A549 (cell line): ENCODE results near the gene ACYP1. TPM values are rescaled to one million over a fixed set of nuclear protein-coding genes. Genes with fewer than 3 reads are reported as not detected.
A peak's percentile ranks its signal among the peaks of the same experiment; 100 is the strongest.
"Not testable (repeated sequence)": the region's sequence is repeated elsewhere in the genome, so short reads cannot be mapped to it uniquely, and the experiment has no call there.

Source experiments
- ATAC-seq, 2 experiments: fragments of 200-7000 bp in 1 of 2; fragments of >200 bp in 1 of 2; cut with Nextera tagmentation in 1 of 2; cut with Tn5 transposase in 1 of 2; 3 replicates each; pipeline versions ENCODE4 v1.8.0 to v1.9.1; 2018 to 2020; ENCODE audit warnings: mild to moderate bottlenecking in 1 of 2, moderate library complexity in 1 of 2
- CTCF ChIA-PET: fragments of 300-600 bp; sonication (Branson Sonifier 250); formaldehyde crosslinking; extraction: SDS; loops from one replicate; lab custom pipeline; 2021; ENCODE audit warnings: antibody characterized with exemption, inconsistent platforms; lab: Yijun Ruan, JAX
- POLR2A ChIA-PET: fragments of 350-600 bp; formaldehyde crosslinking; extraction: SDS; loops from one replicate; lab custom pipeline; 2021; ENCODE audit warnings: antibody characterized with exemption, inconsistent platforms; lab: Yijun Ruan, JAX
- DNase-seq, 2 experiments: peaks; one replicate each; pipeline versions ENCODE4 v3.0.0 to v3.0.0-alpha.2; 2011 to 2016; ENCODE audit warnings: low read depth in 1 of 2, low spot score in 1 of 2
- FAIRE-seq: peaks from 2 replicates; lab custom pipeline; 2011; peaks lifted over from hg19 to GRCh38; lab: Jason Lieb, UNC
- H3K27ac ChIP-seq, 2 experiments: fragments of >200 bp; sonication (Bioruptor Twin); formaldehyde crosslinking; 3 replicates each; pipeline ENCODE4 v1.5.1; 2016 to 2017
- H3K4me1 ChIP-seq: fragments of >200 bp; sonication (Bioruptor Twin); formaldehyde crosslinking; 3 replicates; pipeline ENCODE4 v1.6.1; 2016
- H3K4me2 ChIP-seq: fragments of >200 bp; sonication (Bioruptor Twin); formaldehyde crosslinking; 3 replicates; pipeline ENCODE4 v1.6.1; 2016
- H3K4me3 ChIP-seq: fragments of >200 bp; sonication (Bioruptor Twin); formaldehyde crosslinking; 3 replicates; pipeline ENCODE4 v1.5.1; 2016
- H3K9me3 ChIP-seq: fragments of >200 bp; sonication (Bioruptor Twin); formaldehyde crosslinking; 3 replicates; pipeline ENCODE4 v1.6.1; 2016
- CBX2 ChIP-seq: fragments of 200-600 bp; sonication (generic); IDR thresholded peaks from 2 replicates; pipeline ENCODE4 v1.6.1; 2016; ENCODE audit warnings: low read depth, mild to moderate bottlenecking, borderline replicate concordance
- CEBPB ChIP-seq, 2 experiments: fragments of >200 bp in 1 of 2; sonication (Bioruptor Twin) in 1 of 2; formaldehyde crosslinking in 1 of 2; IDR thresholded peaks; 2 replicates each; pipeline ENCODE4 v1.6.1; 2012 to 2016
- EP300 ChIP-seq, 2 experiments: fragments of >200 bp; sonication (Bioruptor Twin); formaldehyde crosslinking; IDR thresholded peaks; 2 replicates in 1 of 2; 3 replicates in 1 of 2; pipeline ENCODE4 v1.6.1; 2016 to 2017
- HMGXB4 ChIP-seq: fragments of 250-450 bp; sonication (Bioruptor Pico); IDR thresholded peaks from 2 replicates; pipeline ENCODE4 v1.5.0; 2021; ENCODE audit warnings: mild to moderate bottlenecking, moderate library complexity, borderline replicate concordance
- JUNB ChIP-seq: fragments of >200 bp; sonication (Bioruptor Twin); formaldehyde crosslinking; IDR thresholded peaks from 2 replicates; pipeline ENCODE4 v1.6.1; 2016
- KDM1A ChIP-seq: fragments of 200-600 bp; sonication (generic); IDR thresholded peaks from 2 replicates; pipeline ENCODE4 v1.6.1; 2016; ENCODE audit warnings: low read depth, mild to moderate bottlenecking
- MAFK ChIP-seq: fragments of 450-650 bp; IDR thresholded peaks from 2 replicates; pipeline ENCODE4 v1.6.1; 2014; ENCODE audit not compliant: partially characterized antibody
- NPAS2 ChIP-seq: fragments of 250-450 bp; sonication (Bioruptor Pico); IDR thresholded peaks from 2 replicates; pipeline ENCODE4 v1.8.0; 2022; ENCODE audit warnings: mild to moderate bottlenecking, moderate library complexity, borderline replicate concordance
- PHF8 ChIP-seq: fragments of 200-600 bp; sonication (generic); IDR thresholded peaks from 2 replicates; pipeline ENCODE4 v1.6.1; 2016; ENCODE audit warnings: low read depth, mild to moderate bottlenecking, antibody characterized with exemption, moderate library complexity, borderline replicate concordance
- POLR2A ChIP-seq: IDR thresholded peaks from 2 replicates; pipeline ENCODE4 v1.6.1; 2012; ENCODE audit warnings: mild to moderate bottlenecking, low read length
- POLR2AphosphoS2 ChIP-seq: conservative IDR thresholded peaks from 2 replicates; pipeline ENCODE4 v1.6.1; 2012; ENCODE audit warnings: low read length, improper control_type of control experiment, inconsistent platforms
- RAD21 ChIP-seq, 2 experiments: fragments of >200 bp in 1 of 2; sonication (Bioruptor Twin) in 1 of 2; formaldehyde crosslinking in 1 of 2; IDR thresholded peaks in 1 of 2; conservative IDR thresholded peaks in 1 of 2; 2 replicates in 1 of 2; 3 replicates in 1 of 2; pipeline ENCODE4 v1.6.1; 2012 to 2018; ENCODE audit warnings: inconsistent platforms in 1 of 2
- RFX5 ChIP-seq: fragments of 450-650 bp; IDR thresholded peaks from 2 replicates; pipeline ENCODE4 v1.7.1; 2014; ENCODE audit warnings: antibody characterized with exemption, mild to moderate bottlenecking, moderate library complexity
- RNF2 ChIP-seq: fragments of 200-600 bp; sonication (generic); IDR thresholded peaks from 2 replicates; pipeline ENCODE4 v1.6.1; 2016; ENCODE audit warnings: low read depth, mild to moderate bottlenecking, antibody characterized with exemption, moderate library complexity, borderline replicate concordance
- SREBF2 ChIP-seq: fragments of 450-650 bp; IDR thresholded peaks from 2 replicates; pipeline ENCODE4 v1.6.1; 2014; ENCODE audit warnings: mild to moderate bottlenecking, moderate library complexity
- TP53 ChIP-seq: fragments of 250-450 bp; sonication (Bioruptor Pico); IDR thresholded peaks from 2 replicates; pipeline ENCODE4 v1.5.0; 2021; ENCODE audit warnings: mild to moderate bottlenecking, moderate library complexity
- ZSCAN20 ChIP-seq: fragments of 250-450 bp; sonication (Bioruptor Pico); IDR thresholded peaks from 2 replicates; pipeline ENCODE4 v1.8.0; 2022; ENCODE audit warnings: mild to moderate bottlenecking, moderate library complexity
- WGBS: methylation state at CpG from one replicate; pipeline ENCODE4 v1.1.6; 2017; ENCODE audit errors: missing lambda C conversion rate; 5-methylcytosine and 5-hydroxymethylcytosine counted together
- polyA plus RNA-seq, 4 experiments: library from polyadenylated mRNA; depleted of rRNA in 3 of 4; stranded (reverse); fragments of >200 nt; fragmentation: RNase III in 1 of 4; extraction: RNeasy Plus Mini Kit Qiagen cat#74134 plus additional on column Dnase treatment in 1 of 4; gene quantifications; 2 replicates in 3 of 4; 3 replicates in 1 of 4; pipeline ENCODE4 v1.2.3, GENCODE V29; 2011 to 2017
- TF ChIP-seq, protein P1 (sequence below): fragments of 250-450 bp; sonication (Bioruptor Pico); IDR thresholded peaks from 2 replicates; pipeline ENCODE4 v1.5.0; 2020; ENCODE audit warnings: low read depth, mild to moderate bottlenecking, moderate library complexity
- TF ChIP-seq, protein P2 (sequence below): IDR thresholded peaks from 2 replicates; pipeline ENCODE4 v1.6.1; 2012; ENCODE audit warnings: low read depth, borderline replicate concordance

Gene ACYP1
- polyA plus RNA-seq, 2 of the 4 experiments (the other 2 are of a cell fraction): 34.3 to 36.7 TPM

- Histone ChIP-seq H3K27ac (peak overlapping the region; percentile 88 to 95), H3K4me1 (peaks cover 24% of the 10 kb centered on the region), H3K4me3 (peak overlapping the region; percentile 61), H3K4me2 (peak overlapping the region; percentile 92)
- not testable (repeated sequence) for H3K9me3 ChIP-seq, DNase-seq, ATAC-seq, FAIRE-seq
- TF ChIP-seq KDM1A: 0 out of 2 replicates have a peak, but pooled peaks have one; percentile 17
- ChIA-PET CTCF (interaction anchor here (0.6 to 11.4 kb wide), 3 partner anchors 18 to 415 kb away, joined by 3 to 85 read pairs (median 3); no protein-coding TSS in a partner anchor), POLR2A (interaction anchor here (0.6 kb wide), 2 partner anchors 16 to 20 kb away, joined by 3 read pairs; no protein-coding TSS in a partner anchor)
- WGBS: 42% methylated on average over 4 of the region's 4 CpGs
These were observed 3.9 kb upstream of the ACYP1 start for GRCh38 chr14:75067765-75068164.

- DNase-seq (no peak), ATAC-seq (no peak), FAIRE-seq (no peak)
- TF ChIP-seq RNF2 (no peak), HMGXB4 (CRISPR knock-in tag) (no peak), EP300 (IDR thresholded peaks at IDR 0.05) (no peak), CEBPB (IDR thresholded peaks at IDR 0.05) (no peak), TP53 (CRISPR knock-in tag) (no peak), RAD21 (conservative IDR thresholded peaks at IDR 0.05 in 1 of 2, IDR thresholded peaks at IDR 0.05 in 1 of 2) (no peak), JUNB (no peak), POLR2AphosphoS2 (no peak), PHF8 (no peak)
- TF ChIP-seq, protein P1, sequence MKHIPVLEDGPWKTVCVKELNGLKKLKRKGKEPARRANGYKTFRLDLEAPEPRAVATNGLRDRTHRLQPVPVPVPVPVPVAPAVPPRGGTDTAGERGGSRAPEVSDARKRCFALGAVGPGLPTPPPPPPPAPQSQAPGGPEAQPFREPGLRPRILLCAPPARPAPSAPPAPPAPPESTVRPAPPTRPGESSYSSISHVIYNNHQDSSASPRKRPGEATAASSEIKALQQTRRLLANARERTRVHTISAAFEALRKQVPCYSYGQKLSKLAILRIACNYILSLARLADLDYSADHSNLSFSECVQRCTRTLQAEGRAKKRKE (CRISPR knock-in tag): no peak
- peak overlapping the region; percentile 92 for H3K4me2 ChIP-seq
- H3K9me3 ChIP-seq: no peaks in the 10 kb centered on the region
- 91% methylated on average over 1 of the region's 1 CpG for WGBS
- ChIA-PET CTCF (interaction anchor here (0.7 to 11.4 kb wide), 2 partner anchors 19 to 33 kb away, joined by 3 to 85 read pairs; no protein-coding TSS in a partner anchor), POLR2A (interaction anchor here (0.6 kb wide), 1 partner anchor 15 kb away, joined by 3 read pairs; no protein-coding TSS in a partner anchor)
- no peak overlapping the region for H3K4me3 ChIP-seq
- peak overlapping the region in 1 of 2 experiments; percentile 95; a peak in 3 of 6 replicates for H3K27ac ChIP-seq
- peaks cover 24% of the 10 kb centered on the region for H3K4me1 ChIP-seq
These were observed 3.4 kb upstream of the ACYP1 start for GRCh38 chr14:75067212-75067611.

GRCh38 chr14:75066691-75067090, 2.9 kb upstream of the ACYP1 start:
- no peak for ATAC-seq
- no peak overlapping the region for H3K4me3 ChIP-seq
- H3K4me1 ChIP-seq: peaks cover 24% of the 10 kb centered on the region
- no peak overlapping the region for H3K27ac ChIP-seq
- FAIRE-seq: no peak
- TF ChIP-seq NPAS2 (CRISPR knock-in tag) (no peak), MAFK (no peak), RFX5 (no peak), PHF8 (no peak), EP300 (IDR thresholded peaks at IDR 0.05) (no peak), POLR2A (no peak), CBX2 (no peak), SREBF2 (no peak), POLR2AphosphoS2 (no peak), ZSCAN20 (CRISPR knock-in tag) (no peak)
- TF ChIP-seq, protein P2, sequence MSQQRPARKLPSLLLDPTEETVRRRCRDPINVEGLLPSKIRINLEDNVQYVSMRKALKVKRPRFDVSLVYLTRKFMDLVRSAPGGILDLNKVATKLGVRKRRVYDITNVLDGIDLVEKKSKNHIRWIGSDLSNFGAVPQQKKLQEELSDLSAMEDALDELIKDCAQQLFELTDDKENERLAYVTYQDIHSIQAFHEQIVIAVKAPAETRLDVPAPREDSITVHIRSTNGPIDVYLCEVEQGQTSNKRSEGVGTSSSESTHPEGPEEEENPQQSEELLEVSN: no peak
- peak overlapping the region; percentile 92; the same call in 1 of the 3 replicates for H3K4me2 ChIP-seq
- DNase-seq: no peak
- ChIA-PET POLR2A (no interaction called here), CTCF (interaction anchor here (0.7 to 11.4 kb wide), 3 partner anchors 20 to 120 kb away, joined by 3 to 85 read pairs (median 21); no protein-coding TSS in a partner anchor)
- no peaks in the 10 kb centered on the region for H3K9me3 ChIP-seq
- 95% methylated on average over 3 of the region's 3 CpGs for WGBS
